ENCODE data around the gene VPS16. TPM values are rescaled to one million over a fixed set of nuclear protein-coding genes. Genes with fewer than 3 reads are reported as not detected.

VPS16 gene
- total and polyA plus RNA-seq, 4 donors, result 14.5 to 24.3 (median 16.1) TPM

GRCh38 chr20:2812189-2812588 is 28.4 kb upstream of the VPS16 start:
- H3K9me3 ChIP-seq (ENCODE audit: control insufficient read depth in 4 of 4, low read length in 3 of 4), result peaks cover 0 to 1% (median 0%) of the 10 kb centered on the region in 4 donors
- no peak for DNase-seq (ENCODE audit: low spot score)
- 69% methylated on average over 3 of the region's 3 CpGs for WGBS
- no peak overlapping the region for H3K9ac ChIP-seq (ENCODE audit: low read depth in 1 of 2, low read length in 2 of 2)
- no peaks in the 10 kb centered on the region for H3K4me1 ChIP-seq (ENCODE audit: control insufficient read depth in 4 of 4, insufficient read depth in 4 of 4, low read length in 3 of 4)
- H3K36me3 ChIP-seq (ENCODE audit: control insufficient read depth in 4 of 4, insufficient read depth in 3 of 4, low read depth in 1 of 4, low read length in 3 of 4), result no peaks in the 10 kb centered on the region
- no peak overlapping the region for H3K4me3 ChIP-seq (ENCODE audit: low read depth in 1 of 3, low read length in 3 of 3)
- H3K27ac ChIP-seq (ENCODE audit: low read depth in 1 of 2, low read length in 2 of 2), result no peak overlapping the region
- peaks cover 0 to 3% (median under 1%) of the 10 kb centered on the region in 4 donors for H3K27me3 ChIP-seq (ENCODE audit: control insufficient read depth in 4 of 4, insufficient read depth in 4 of 4, low read length in 3 of 4)
- TF ChIP-seq RAD21 (IDR thresholded peaks at IDR 0.05) (no peak), TAF1 (conservative IDR thresholded peaks at IDR 0.05) (no peak), MAX (IDR thresholded peaks at IDR 0.05) (no peak), HNF4G (IDR thresholded peaks at IDR 0.05) (no peak), GABPA (IDR thresholded peaks at IDR 0.05 in 1 of 2, conservative IDR thresholded peaks at IDR 0.05 in 1 of 2) (no peak), HNF4A (conservative IDR thresholded peaks at IDR 0.05) (no peak), EGR1 (IDR thresholded peaks at IDR 0.05; ENCODE audit: low read depth in 2 of 2) (no peak), FOXA2 (IDR thresholded peaks at IDR 0.05) (no peak), ZBTB33 (IDR thresholded peaks at IDR 0.05) (no peak), RXRA (IDR thresholded peaks at IDR 0.05) (no peak), CTCF (IDR thresholded peaks at IDR 0.05; ENCODE audit: low read depth, low read length, missing input control) (no peak), YY1 (IDR thresholded peaks at IDR 0.05) (no peak), NR2F2 (IDR thresholded peaks at IDR 0.05) (no peak), JUND (IDR thresholded peaks at IDR 0.05) (no peak), FOXA1 (IDR thresholded peaks at IDR 0.05) (no peak), SP1 (IDR thresholded peaks at IDR 0.05) (no peak), REST (IDR thresholded peaks at IDR 0.05) (no peak), ATF3 (IDR thresholded peaks at IDR 0.05) (no peak)
